H9 (cell line): Measurements from ENCODE around the gene POR. TPM values are rescaled to one million over a fixed set of nuclear protein-coding genes. Genes with fewer than 3 reads are reported as not detected.

Experiments
- DNase-seq: peaks from one replicate; pipeline ENCODE4 v3.0.0-alpha.2; 2017
- H2AFZ ChIP-seq: one replicate; pipeline ENCODE4 v1.6.1; 2013; ENCODE audit warnings: mild to moderate bottlenecking, low read length, control low read depth, moderate library complexity
- H2AK5ac ChIP-seq: 2 replicates; pipeline ENCODE4 v1.6.1; 2013; ENCODE audit warnings: low read length, control low read depth, mixed read lengths; ENCODE audit not compliant: insufficient read length
- H2BK120ac ChIP-seq: one replicate; pipeline ENCODE4 v1.6.1; 2013; ENCODE audit warnings: low read depth, mild to moderate bottlenecking, low read length, control low read depth, inconsistent platforms; ENCODE audit not compliant: poor library complexity, severe bottlenecking
- H2BK12ac ChIP-seq: 2 replicates; pipeline ENCODE4 v1.6.1; 2013; ENCODE audit warnings: low read length, control low read depth, mixed read lengths, low read depth; ENCODE audit not compliant: insufficient read length
- H2BK15ac ChIP-seq: 2 replicates; pipeline ENCODE4 v1.6.1; 2013; ENCODE audit warnings: low read depth, low read length, control low read depth
- H2BK20ac ChIP-seq: one replicate; pipeline ENCODE4 v1.6.1; 2013; ENCODE audit warnings: low read depth, mild to moderate bottlenecking, low read length, control low read depth, inconsistent platforms; ENCODE audit not compliant: poor library complexity, severe bottlenecking
- H2BK5ac ChIP-seq: 2 replicates; pipeline ENCODE4 v1.6.1; 2013; ENCODE audit warnings: low read length, control low read depth, mixed read lengths; ENCODE audit not compliant: insufficient read length
- H3K14ac ChIP-seq: 2 replicates; pipeline ENCODE4 v1.6.1; 2013; ENCODE audit warnings: low read length, control low read depth; ENCODE audit not compliant: insufficient read depth
- H3K18ac ChIP-seq: 2 replicates; pipeline ENCODE4 v1.6.1; 2013; ENCODE audit warnings: low read depth, mild to moderate bottlenecking, mixed read lengths, low read length, control low read depth; ENCODE audit not compliant: insufficient read length
- H3K23ac ChIP-seq: 2 replicates; pipeline ENCODE4 v1.6.1; 2013; ENCODE audit warnings: low read length, control low read depth, mixed read lengths, low read depth; ENCODE audit not compliant: insufficient read length
- H3K23me2 ChIP-seq: 2 replicates; pipeline ENCODE4 v1.6.1; 2013; ENCODE audit warnings: low read depth, mild to moderate bottlenecking, mixed read lengths, low read length, control low read depth; ENCODE audit not compliant: insufficient read length, poor library complexity, severe bottlenecking
- H3K27ac ChIP-seq: 2 replicates; pipeline ENCODE4 v1.5.1; 2013; ENCODE audit warnings: low read length, control low read depth, mixed read lengths, low read depth; ENCODE audit not compliant: insufficient read length
- H3K27me3 ChIP-seq: 2 replicates; pipeline ENCODE4 v1.6.1; 2013; ENCODE audit warnings: low read length, control low read depth, inconsistent platforms; ENCODE audit not compliant: insufficient read depth
- H3K4ac ChIP-seq: 2 replicates; pipeline ENCODE4 v1.6.1; 2013; ENCODE audit warnings: low read depth, mild to moderate bottlenecking, control low read depth, inconsistent platforms, low read length, moderate library complexity
- H3K4me1 ChIP-seq: 2 replicates; pipeline ENCODE4 v1.6.1; 2013; ENCODE audit warnings: low read length, control low read depth, inconsistent platforms; ENCODE audit not compliant: insufficient read depth
- H3K4me2 ChIP-seq: 2 replicates; pipeline ENCODE4 v1.6.1; 2013; ENCODE audit warnings: low read length, control low read depth, mixed read lengths; ENCODE audit not compliant: insufficient read length, insufficient read depth
- H3K56ac ChIP-seq: 2 replicates; pipeline ENCODE4 v1.6.1; 2013; ENCODE audit warnings: low read depth, mild to moderate bottlenecking, mixed read lengths, low read length, control low read depth; ENCODE audit not compliant: insufficient read length
- H3K79me1 ChIP-seq: 2 replicates; pipeline ENCODE4 v1.6.1; 2013; ENCODE audit warnings: low read depth, mild to moderate bottlenecking, moderate library complexity, low read length, control low read depth, inconsistent platforms; ENCODE audit not compliant: insufficient read depth, poor library complexity, severe bottlenecking
- H3K79me2 ChIP-seq: 2 replicates; pipeline ENCODE4 v1.6.1; 2013; ENCODE audit warnings: low read length, control low read depth, inconsistent platforms; ENCODE audit not compliant: insufficient read depth
- H3K9ac ChIP-seq: 2 replicates; pipeline ENCODE4 v1.6.1; 2013; ENCODE audit warnings: low read length, control low read depth, mixed read lengths; ENCODE audit not compliant: insufficient read length; ENCODE audit errors: extremely low read depth
- H3K9me3 ChIP-seq: one replicate; pipeline ENCODE4 v1.6.1; 2013; ENCODE audit warnings: low read depth, low read length, inconsistent platforms; ENCODE audit not compliant: control insufficient read depth
- H3T11ph ChIP-seq: one replicate; pipeline ENCODE4 v1.6.1; 2013; ENCODE audit warnings: mild to moderate bottlenecking, low read length, control low read depth, inconsistent platforms
- H4K20me1 ChIP-seq: one replicate; pipeline ENCODE4 v1.6.1; 2013; ENCODE audit not compliant: control insufficient read depth, insufficient read length, insufficient read depth
- H4K5ac ChIP-seq: 2 replicates; pipeline ENCODE4 v1.6.1; 2013; ENCODE audit warnings: low read depth, mild to moderate bottlenecking, mixed read lengths, low read length, control low read depth; ENCODE audit not compliant: insufficient read length
- H4K8ac ChIP-seq: replicated peaks from 2 replicates; pipeline ENCODE4 v1.6.1; 2013; ENCODE audit warnings: low read length, control low read depth, mixed read lengths, low read depth; ENCODE audit not compliant: insufficient read length
- H4K91ac ChIP-seq: 2 replicates; pipeline ENCODE4 v1.6.1; 2013; ENCODE audit warnings: low read depth, mild to moderate bottlenecking, moderate library complexity, mixed read lengths, low read length, control low read depth; ENCODE audit not compliant: insufficient read length
- H3K27ac Mint-ChIP-seq, 3 experiments: 2 replicates in 2 of 3; 3 replicates in 1 of 3; pipeline ENCODE4 v1.8.0; 2020 to 2021; ENCODE audit warnings: mixed read lengths in 3 of 3, mild to moderate bottlenecking in 1 of 3, moderate library complexity in 1 of 3
- H3K27me3 Mint-ChIP-seq: 2 replicates; pipeline ENCODE4 v1.8.0; 2021; ENCODE audit warnings: low read depth, mild to moderate bottlenecking, moderate library complexity, mixed read lengths
- H3K36me3 Mint-ChIP-seq, 3 experiments: 2 replicates in 2 of 3; 3 replicates in 1 of 3; pipeline ENCODE4 v1.8.0; 2020 to 2021; ENCODE audit warnings: low read depth in 3 of 3, mixed read lengths in 3 of 3; ENCODE audit not compliant: insufficient read depth in 1 of 3
- H3K4me1 Mint-ChIP-seq, 2 experiments: 2 replicates each; pipeline ENCODE4 v1.8.0; 2020; ENCODE audit warnings: mixed read lengths in 2 of 2
- H3K4me3 Mint-ChIP-seq, 2 experiments: 2 replicates in 1 of 2; 3 replicates in 1 of 2; pipeline ENCODE4 v1.8.0; 2020 to 2021; ENCODE audit warnings: mild to moderate bottlenecking in 2 of 2, mixed read lengths in 2 of 2, moderate library complexity in 1 of 2
- H3K9me3 Mint-ChIP-seq, 2 experiments: 2 replicates in 1 of 2; 3 replicates in 1 of 2; pipeline ENCODE4 v1.8.0; 2020; ENCODE audit warnings: mild to moderate bottlenecking in 2 of 2, mixed read lengths in 2 of 2, moderate library complexity in 1 of 2
- CTCF ChIP-seq: fragments of 200-600 bp; sonication (generic); conservative IDR thresholded peaks from 3 replicates; pipeline ENCODE4 v1.8.0; 2021; ENCODE audit warnings: antibody characterized with exemption, mild to moderate bottlenecking
- WGBS: extraction: QIAGEN DNeasy Blood & Tissue Kit; methylation state at CpG from one replicate; pipeline ENCODE4 v1.1.7; 2013; ENCODE audit warnings: missing lambda C conversion rate, low lambda C conversion rate, mixed read lengths; ENCODE audit not compliant: insufficient read length; ENCODE audit errors: extremely low coverage; 5-methylcytosine and 5-hydroxymethylcytosine counted together
- total RNA-seq: library from RNA; stranded (reverse); gene quantifications from 2 replicates; pipeline ENCODE4 v1.2.1, GENCODE V29; 2021

Gene POR
- total RNA-seq, 1 experiment from 2014 or later, result 128 TPM

DNA sequence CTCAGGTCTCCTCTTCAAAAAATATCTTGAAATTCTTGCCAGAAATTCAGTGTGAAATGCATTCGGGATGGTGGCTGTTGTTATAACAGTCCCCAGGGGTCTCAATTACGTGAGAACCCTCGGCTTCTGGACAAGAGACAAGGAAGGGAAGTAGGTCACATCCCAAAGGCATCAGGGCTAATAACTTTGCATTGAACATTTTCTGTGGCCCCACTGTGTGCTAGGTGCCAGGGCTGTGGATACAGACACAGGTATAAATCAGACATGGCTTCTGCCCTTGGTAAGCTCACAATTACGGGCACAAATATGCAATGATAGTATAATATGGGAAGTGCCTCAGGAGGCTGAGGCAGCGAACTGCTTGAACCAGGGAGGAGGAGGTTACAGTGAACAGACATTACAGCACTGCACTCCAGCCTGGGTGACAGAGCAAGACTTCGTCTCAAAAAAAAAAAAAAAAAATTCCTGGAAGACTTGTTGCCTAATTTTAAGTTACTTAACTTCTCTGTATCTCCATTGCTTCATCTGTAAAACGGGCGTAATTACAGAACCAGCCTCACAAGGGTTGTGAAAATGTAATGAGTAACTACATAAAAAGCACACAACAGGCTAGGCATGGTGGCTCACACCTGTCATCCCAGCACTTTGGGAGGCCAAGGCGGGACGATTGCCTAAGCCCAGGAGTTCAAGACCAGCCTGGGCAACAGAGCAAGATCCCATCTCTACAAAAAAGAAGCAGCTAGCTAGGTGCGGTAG, 38.7 kb upstream of the POR start:
- H3K18ac ChIP-seq, result no peak overlapping the region
- H2BK5ac ChIP-seq, result no peak overlapping the region
- peaks cover 28 to 29% of the 10 kb centered on the region in 2 experiments for H3K4me1 Mint-ChIP-seq
- no peak overlapping the region for H2BK12ac ChIP-seq
- H3K9ac ChIP-seq, result no peak overlapping the region
- no peaks in the 10 kb centered on the region for H3K27me3 ChIP-seq
- H2BK20ac ChIP-seq, result no peak overlapping the region
- H3K56ac ChIP-seq, result no peak overlapping the region
- no peaks in the 10 kb centered on the region for H3K79me1 ChIP-seq
- no peak overlapping the region for H4K8ac ChIP-seq
- H3K27ac Mint-ChIP-seq, result no peak overlapping the region; a peak in 1 of 7 replicates
- no peaks in the 10 kb centered on the region for H4K20me1 ChIP-seq
- H3K23ac ChIP-seq, result no peak overlapping the region
- peaks cover 2% of the 10 kb centered on the region; the same call in 1 of the 2 replicates for H3K4me1 ChIP-seq
- no peak overlapping the region for H2AFZ ChIP-seq
- peaks cover 8 to 13% (median 12%) of the 10 kb centered on the region in 3 experiments for H3K36me3 Mint-ChIP-seq
- DNase-seq, result no peak
- H2BK120ac ChIP-seq, result no peak overlapping the region
- peaks cover 6% of the 10 kb centered on the region; the same call in 1 of the 2 replicates for H3K79me2 ChIP-seq
- H3T11ph ChIP-seq, result no peak overlapping the region
- H3K27me3 Mint-ChIP-seq, result peaks cover 12% of the 10 kb centered on the region
- H4K5ac ChIP-seq, result no peak overlapping the region
- TF ChIP-seq CTCF, result no peak
- no peak overlapping the region for H3K4me2 ChIP-seq
- H2BK15ac ChIP-seq, result no peak overlapping the region
- no peak overlapping the region for H3K4me3 Mint-ChIP-seq
- H3K9me3 Mint-ChIP-seq, result no peaks in the 10 kb centered on the region
- no peak overlapping the region for H3K4ac ChIP-seq
- no peak overlapping the region for H3K14ac ChIP-seq
- no CpG with 5 or more reads among the region's 11 CpGs for WGBS
- no peak overlapping the region for H3K27ac ChIP-seq
- H2AK5ac ChIP-seq, result no peak overlapping the region
- no peaks in the 10 kb centered on the region for H3K9me3 ChIP-seq
- peaks cover 7% of the 10 kb centered on the region for H3K23me2 ChIP-seq
- no peak overlapping the region for H4K91ac ChIP-seq
